Transverse colon (tissue), 4 donors: ENCODE results near the gene KCNJ1. TPM values are rescaled to one million over a fixed set of nuclear protein-coding genes. Genes with fewer than 3 reads are reported as not detected.

Experiments used
- DNase-seq: peaks from one replicate; pipeline ENCODE4 v3.0.0-alpha.2; 2019
- H3K27ac ChIP-seq, 4 donors: fragments of 200-600 bp; sonication (generic); 2 replicates each; pipeline ENCODE4 v1.5.1; 2016 to 2018; ENCODE audit warnings: inconsistent platforms in 4 of 4
- H3K27me3 ChIP-seq: fragments of 200-600 bp; sonication (generic); 2 replicates; pipeline ENCODE4 v1.5.1; 2017; ENCODE audit warnings: inconsistent platforms
- H3K36me3 ChIP-seq, 4 donors: fragments of 200-600 bp; sonication (generic); 2 replicates each; pipeline ENCODE4 v1.5.1; 2017 to 2019; ENCODE audit warnings: inconsistent platforms in 4 of 4
- H3K4me1 ChIP-seq, 4 donors: fragments of 200-600 bp; sonication (generic); 2 replicates each; pipeline ENCODE4 v1.5.1; 2017 to 2020; ENCODE audit warnings: inconsistent platforms in 4 of 4
- H3K4me3 ChIP-seq, 4 donors: fragments of 200-600 bp; sonication (generic); 1 replicate in 1 of 4; 2 replicates in 3 of 4; pipeline versions ENCODE4 v1.5.1 to v1.6.1; 2017 to 2019; ENCODE audit warnings: inconsistent platforms in 4 of 4
- H3K9me3 ChIP-seq, 2 donors: fragments of 200-600 bp; sonication (generic); 2 replicates each; pipeline ENCODE4 v1.5.1; 2017 to 2019; ENCODE audit warnings: inconsistent platforms in 2 of 2
- EP300 ChIP-seq: sonication (generic); formaldehyde crosslinking; IDR thresholded peaks from one replicate; pipeline ENCODE4 v1.6.1; 2017; ENCODE audit warnings: antibody characterized with exemption, low read depth
- POLR2A ChIP-seq: fragments of 450-650 bp; IDR thresholded peaks from one replicate; pipeline ENCODE4 v1.6.1; 2016; ENCODE audit warnings: antibody characterized with exemption, mild to moderate bottlenecking, moderate library complexity
- POLR2AphosphoS5 ChIP-seq, 3 donors: sonication (generic); formaldehyde crosslinking; IDR thresholded peaks; one replicate each; pipeline ENCODE4 v1.6.1; 2016; ENCODE audit warnings: antibody characterized with exemption in 3 of 3
- WGBS, 2 donors: methylation state at CpG; one replicate each; pipeline ENCODE4 v1.1.5; 2018; ENCODE audit warnings: low coverage in 1 of 2; 5-methylcytosine and 5-hydroxymethylcytosine counted together
- in situ Hi-C, 4 donors: fragments of 200-750 bp; cut with MboI; loops; one replicate each; pipeline versions ENCODE4 v1.15.0 to v1.15.1; 2017; ENCODE audit warnings: low sequenced_read_pairs in 3 of 4, low pct_ligation_motif_present in 1 of 4, low pct_unique_long_range_greater_than_20kb in 1 of 4
- intact Hi-C: fragments of 100-400 bp; cut with DNase I; formaldehyde crosslinking; loops from one replicate; pipeline ENCODE4 v1.15.1; 2023; ENCODE audit warnings: low total_unique reads
- total RNA-seq, 4 donors: library from RNA; depleted of rRNA; stranded (reverse); fragments of >200 nt; gene quantifications; one replicate each; pipeline ENCODE4 v1.1.0, GENCODE V29; 2016
- TF ChIP-seq, protein P1 (sequence below), 5 experiments: fragments of 200-600 bp in 3 of 5; fragments of 450-650 bp in 2 of 5; sonication (generic) in 3 of 5; IDR thresholded peaks; 1 replicate in 2 of 5; 2 replicates in 3 of 5; pipeline ENCODE4 v1.5.1; 2016 to 2017; ENCODE audit warnings: antibody characterized with exemption in 5 of 5, inconsistent platforms in 3 of 5, mild to moderate bottlenecking in 2 of 5, moderate library complexity in 1 of 5

Gene KCNJ1
- total RNA-seq, 4 donors from 2014 or later = not detected

DNA sequence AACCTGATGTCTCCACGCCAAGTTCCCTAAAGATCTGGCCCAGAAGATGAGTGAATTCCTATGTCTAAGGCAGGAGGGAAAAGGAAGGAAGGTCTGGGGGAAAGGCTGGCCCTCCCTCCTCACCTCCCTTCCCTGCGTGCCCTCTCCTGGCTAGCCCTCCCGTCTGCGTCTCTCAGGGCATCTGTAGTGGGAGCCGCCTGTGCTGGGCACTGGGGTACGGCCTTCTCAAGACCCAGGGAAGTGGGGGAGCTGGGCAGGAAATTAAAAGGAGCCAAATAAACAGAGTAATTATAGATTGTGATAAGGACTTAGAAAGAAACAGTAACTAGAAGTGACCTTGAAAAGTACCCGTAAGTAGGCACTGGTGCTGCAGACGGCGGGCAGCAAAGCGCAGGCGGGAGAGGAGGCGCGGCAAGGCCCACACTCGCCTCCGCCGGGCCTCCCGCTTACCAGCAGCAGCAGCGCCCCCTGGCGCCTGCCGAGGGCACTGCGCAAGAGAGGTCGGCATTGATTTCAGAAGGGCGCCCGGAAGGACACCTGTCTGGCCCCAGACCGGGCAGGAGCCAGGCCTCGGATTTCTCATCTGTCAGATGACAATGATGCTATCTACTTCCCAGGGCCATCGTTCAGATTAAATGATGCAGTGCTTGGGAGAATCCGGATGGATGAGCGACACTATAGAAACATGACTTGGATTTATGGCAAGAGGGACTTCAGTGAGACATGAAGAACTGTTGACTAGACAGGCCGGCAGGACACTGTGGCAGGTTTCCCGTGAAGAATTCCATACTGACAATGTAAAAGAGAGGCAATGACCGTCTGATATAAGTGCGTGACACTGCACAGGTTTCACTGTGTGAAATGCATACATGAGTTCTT is 7.3 kb downstream of the KCNJ1 start:
- intact Hi-C loops = no loop called here
- in situ Hi-C loops = no loop called here
- Histone ChIP-seq H3K36me3 (no peaks in the 10 kb centered on the region), H3K27ac (no peak overlapping the region), H3K4me3 (no peak overlapping the region), H3K4me1 (peaks cover 0 to 6% (median 0%) of the 10 kb centered on the region in 4 donors), H3K27me3 (no peaks in the 10 kb centered on the region), H3K9me3 (no peaks in the 10 kb centered on the region)
- TF ChIP-seq, protein P1, sequence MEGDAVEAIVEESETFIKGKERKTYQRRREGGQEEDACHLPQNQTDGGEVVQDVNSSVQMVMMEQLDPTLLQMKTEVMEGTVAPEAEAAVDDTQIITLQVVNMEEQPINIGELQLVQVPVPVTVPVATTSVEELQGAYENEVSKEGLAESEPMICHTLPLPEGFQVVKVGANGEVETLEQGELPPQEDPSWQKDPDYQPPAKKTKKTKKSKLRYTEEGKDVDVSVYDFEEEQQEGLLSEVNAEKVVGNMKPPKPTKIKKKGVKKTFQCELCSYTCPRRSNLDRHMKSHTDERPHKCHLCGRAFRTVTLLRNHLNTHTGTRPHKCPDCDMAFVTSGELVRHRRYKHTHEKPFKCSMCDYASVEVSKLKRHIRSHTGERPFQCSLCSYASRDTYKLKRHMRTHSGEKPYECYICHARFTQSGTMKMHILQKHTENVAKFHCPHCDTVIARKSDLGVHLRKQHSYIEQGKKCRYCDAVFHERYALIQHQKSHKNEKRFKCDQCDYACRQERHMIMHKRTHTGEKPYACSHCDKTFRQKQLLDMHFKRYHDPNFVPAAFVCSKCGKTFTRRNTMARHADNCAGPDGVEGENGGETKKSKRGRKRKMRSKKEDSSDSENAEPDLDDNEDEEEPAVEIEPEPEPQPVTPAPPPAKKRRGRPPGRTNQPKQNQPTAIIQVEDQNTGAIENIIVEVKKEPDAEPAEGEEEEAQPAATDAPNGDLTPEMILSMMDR (IDR thresholded peaks at IDR 0.05) = peak; percentile 68 to 94 (median 82)
- TF ChIP-seq POLR2AphosphoS5 (IDR thresholded peaks at IDR 0.05) = no peak
- peak; percentile 71 for DNase-seq
- 35 to 69% methylated on average over 7 to 32 of the region's 33 CpGs for WGBS, 2 donors

DNA sequence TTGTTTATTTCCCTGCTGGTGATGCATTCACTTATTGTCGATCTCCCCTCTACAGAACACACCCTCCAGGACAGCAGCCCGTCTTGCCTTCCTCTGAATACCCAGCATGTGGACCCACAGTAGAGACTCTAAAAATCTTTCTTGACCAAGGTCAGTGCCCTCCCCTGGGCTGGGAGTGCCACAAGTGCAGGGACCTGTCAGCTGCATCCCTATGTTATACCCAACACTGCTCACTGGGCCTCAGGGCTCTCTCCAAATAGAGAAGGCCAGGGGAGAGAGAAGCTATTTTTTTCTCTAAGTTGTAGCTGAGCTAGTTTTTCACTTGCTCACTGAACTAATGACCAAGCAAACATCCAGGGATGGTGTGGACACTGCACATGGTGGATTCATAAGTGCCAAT is 9.8 kb downstream of the KCNJ1 start:
- H3K4me1 ChIP-seq = peaks cover 0 to 6% (median 0%) of the 10 kb centered on the region in 4 donors
- H3K9me3 ChIP-seq = no peaks in the 10 kb centered on the region
- WGBS, 2 donors = 85% methylated on average over 2 of the region's 2 CpGs; no CpG with 5 or more reads in 1 of the 2 donors
- TF ChIP-seq POLR2AphosphoS5 (IDR thresholded peaks at IDR 0.05) (no peak), EP300 (no peak), POLR2A (no peak)
- TF ChIP-seq, protein P1 (IDR thresholded peaks at IDR 0.05) = no peak
- no peak overlapping the region for H3K27ac ChIP-seq
- no peak for DNase-seq
- intact Hi-C loops = no loop called here
- H3K4me3 ChIP-seq = no peak overlapping the region
- in situ Hi-C loops = no loop called here
- H3K27me3 ChIP-seq = no peaks in the 10 kb centered on the region
- H3K36me3 ChIP-seq = no peaks in the 10 kb centered on the region

DNA sequence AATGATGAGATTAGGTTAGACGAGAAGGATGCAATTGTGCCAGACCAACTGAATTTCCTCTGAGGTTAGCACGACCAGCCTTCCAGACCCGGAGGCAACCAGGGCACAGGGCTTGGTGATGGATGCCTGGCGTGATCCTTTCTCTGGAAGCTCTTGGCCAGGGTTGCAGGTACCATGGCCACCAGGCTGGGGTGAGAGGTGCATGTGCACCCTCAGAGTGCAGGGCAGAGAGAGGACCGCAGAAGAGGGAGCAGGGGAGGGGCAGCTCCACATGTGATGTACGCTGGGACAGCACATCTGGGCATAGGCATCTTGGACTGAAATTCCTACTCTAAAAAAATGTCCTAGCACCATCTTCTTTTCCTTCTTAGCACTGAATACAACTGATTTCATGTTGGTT is 10.9 kb downstream of the KCNJ1 start:
- Histone ChIP-seq H3K4me3 (no peak overlapping the region), H3K27me3 (no peaks in the 10 kb centered on the region), H3K4me1 (peaks cover 0 to 6% (median 0%) of the 10 kb centered on the region in 4 donors), H3K27ac (no peak overlapping the region), H3K9me3 (no peaks in the 10 kb centered on the region), H3K36me3 (no peaks in the 10 kb centered on the region)
- DNase-seq = no peak
- intact Hi-C loops (no loop called here), in situ Hi-C loops (no loop called here)
- TF ChIP-seq POLR2A (no peak), POLR2AphosphoS5 (IDR thresholded peaks at IDR 0.05) (no peak), EP300 (no peak)
- TF ChIP-seq, protein P1 (IDR thresholded peaks at IDR 0.05) = no peak
- WGBS, 2 donors = 94 to 100% methylated on average over 1 to 6 of the region's 6 CpGs

DNA sequence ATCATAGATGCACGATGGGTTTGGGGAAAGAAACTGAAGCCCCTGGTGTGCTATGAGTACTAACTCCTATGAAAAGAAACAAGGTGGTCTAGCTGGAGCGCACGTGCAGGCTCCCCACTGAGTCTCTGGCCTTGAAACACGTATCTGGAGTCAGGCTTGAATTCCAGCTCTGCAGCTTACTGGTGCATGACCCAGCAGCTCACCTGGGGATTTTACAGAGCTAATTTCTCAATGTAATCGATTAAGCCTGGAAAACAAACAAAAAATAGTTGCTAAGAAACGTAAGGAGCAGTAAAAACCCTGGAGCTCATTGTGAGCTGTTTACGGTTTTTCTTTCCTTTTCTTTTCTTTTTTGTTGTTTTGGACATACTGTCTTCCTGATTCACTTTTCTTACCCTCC is 12.3 kb downstream of the KCNJ1 start:
- DNase-seq = no peak
- no peak overlapping the region for H3K27ac ChIP-seq
- H3K36me3 ChIP-seq = no peaks in the 10 kb centered on the region
- 72 to 76% methylated on average over 3 to 7 of the region's 7 CpGs for WGBS, 2 donors
- H3K4me1 ChIP-seq = peaks cover 0 to 3% (median 0%) of the 10 kb centered on the region in 4 donors
- TF ChIP-seq POLR2A = no peak
- TF ChIP-seq, protein P1 (IDR thresholded peaks at IDR 0.05) = no peak
- no peak for TF ChIP-seq POLR2AphosphoS5 (IDR thresholded peaks at IDR 0.05)
- no peak for TF ChIP-seq EP300
- no peaks in the 10 kb centered on the region for H3K9me3 ChIP-seq
- intact Hi-C loops (no loop called here), in situ Hi-C loops (no loop called here)
- no peaks in the 10 kb centered on the region for H3K27me3 ChIP-seq
- no peak overlapping the region for H3K4me3 ChIP-seq
